Suprapubic skin (tissue), 4 donors: Measurements from ENCODE around the gene FUBP1. TPM values are rescaled to one million over a fixed set of nuclear protein-coding genes. Genes with fewer than 3 reads are reported as not detected.

Source experiments
- DNase-seq, 2 donors: peaks; one replicate each; pipeline ENCODE4 v3.0.0-alpha.2; 2019; ENCODE audit warnings: low spot score in 2 of 2
- H3K27ac ChIP-seq: fragments of 200-600 bp; sonication (generic); one replicate; pipeline ENCODE4 v1.5.1; 2019
- H3K27me3 ChIP-seq: fragments of 200-600 bp; sonication (generic); one replicate; pipeline ENCODE4 v1.5.1; 2019
- H3K36me3 ChIP-seq: fragments of 200-600 bp; sonication (generic); one replicate; pipeline ENCODE4 v1.5.1; 2019
- H3K4me1 ChIP-seq: fragments of 200-600 bp; sonication (generic); one replicate; pipeline ENCODE4 v1.5.1; 2019
- H3K4me3 ChIP-seq: fragments of 200-600 bp; sonication (generic); one replicate; pipeline ENCODE4 v1.5.1; 2019; ENCODE audit warnings: mild to moderate bottlenecking
- H3K9me3 ChIP-seq: fragments of 200-600 bp; sonication (generic); one replicate; pipeline ENCODE4 v1.5.1; 2019
- EP300 ChIP-seq: sonication (generic); formaldehyde crosslinking; IDR thresholded peaks from one replicate; pipeline ENCODE4 v1.6.1; 2017; ENCODE audit warnings: antibody characterized with exemption
- POLR2A ChIP-seq, 2 donors: fragments of 450-650 bp; IDR thresholded peaks; one replicate each; pipeline ENCODE4 v1.6.1; 2017; ENCODE audit warnings: antibody characterized with exemption in 2 of 2, mild to moderate bottlenecking in 2 of 2, moderate library complexity in 2 of 2
- POLR2AphosphoS5 ChIP-seq, 3 donors: sonication (generic); formaldehyde crosslinking; IDR thresholded peaks; one replicate each; pipeline ENCODE4 v1.6.1; 2017; ENCODE audit warnings: antibody characterized with exemption in 3 of 3
- WGBS: methylation state at CpG from one replicate; pipeline ENCODE4 v1.1.5; 2018; 5-methylcytosine and 5-hydroxymethylcytosine counted together
- total RNA-seq, 4 donors: library from RNA; depleted of rRNA; stranded (reverse); fragments of >200 nt; gene quantifications; one replicate each; pipeline ENCODE4 v1.1.0, GENCODE V29; 2016
- TF ChIP-seq, protein P1 (sequence below), 2 donors: fragments of 200-600 bp in 1 of 2; fragments of 450-650 bp in 1 of 2; sonication (generic) in 1 of 2; IDR thresholded peaks; one replicate each; pipeline ENCODE4 v1.5.1; 2016 to 2019; ENCODE audit warnings: antibody characterized with exemption in 2 of 2, mild to moderate bottlenecking in 1 of 2, moderate library complexity in 1 of 2

Gene FUBP1
- total RNA-seq, 4 donors from 2014 or later = 57.9 to 178 (median 68.5) TPM

DNA sequence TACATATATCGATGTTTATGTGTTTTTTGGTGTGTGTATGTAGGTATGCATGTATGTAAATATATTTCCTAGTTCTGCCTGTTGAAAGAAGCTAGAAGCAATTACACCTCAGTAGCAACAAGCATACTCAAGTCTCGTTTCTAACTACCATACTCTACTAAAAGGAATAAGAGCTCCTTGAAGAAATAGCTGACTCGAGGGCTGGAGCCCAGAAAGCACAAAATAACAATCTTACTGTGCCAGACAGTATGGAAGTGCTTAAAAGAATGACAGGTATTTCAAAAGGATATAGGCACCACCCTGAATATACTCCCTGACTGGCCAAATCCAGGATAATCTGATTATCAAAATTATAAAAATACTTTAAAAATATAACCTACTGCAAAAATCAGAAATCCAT lies 23.2 kb downstream of the FUBP1 start:
- Histone ChIP-seq H3K36me3 (peaks cover 98% of the 10 kb centered on the region), H3K27ac (no peak overlapping the region), H3K27me3 (no peaks in the 10 kb centered on the region), H3K4me3 (no peak overlapping the region), H3K4me1 (peaks cover 6% of the 10 kb centered on the region), H3K9me3 (no peaks in the 10 kb centered on the region)
- DNase-seq = no peak
- TF ChIP-seq POLR2A (IDR thresholded peaks at IDR 0.05) (no peak), POLR2AphosphoS5 (IDR thresholded peaks at IDR 0.05) (no peak), EP300 (no peak)
- TF ChIP-seq, protein P1, sequence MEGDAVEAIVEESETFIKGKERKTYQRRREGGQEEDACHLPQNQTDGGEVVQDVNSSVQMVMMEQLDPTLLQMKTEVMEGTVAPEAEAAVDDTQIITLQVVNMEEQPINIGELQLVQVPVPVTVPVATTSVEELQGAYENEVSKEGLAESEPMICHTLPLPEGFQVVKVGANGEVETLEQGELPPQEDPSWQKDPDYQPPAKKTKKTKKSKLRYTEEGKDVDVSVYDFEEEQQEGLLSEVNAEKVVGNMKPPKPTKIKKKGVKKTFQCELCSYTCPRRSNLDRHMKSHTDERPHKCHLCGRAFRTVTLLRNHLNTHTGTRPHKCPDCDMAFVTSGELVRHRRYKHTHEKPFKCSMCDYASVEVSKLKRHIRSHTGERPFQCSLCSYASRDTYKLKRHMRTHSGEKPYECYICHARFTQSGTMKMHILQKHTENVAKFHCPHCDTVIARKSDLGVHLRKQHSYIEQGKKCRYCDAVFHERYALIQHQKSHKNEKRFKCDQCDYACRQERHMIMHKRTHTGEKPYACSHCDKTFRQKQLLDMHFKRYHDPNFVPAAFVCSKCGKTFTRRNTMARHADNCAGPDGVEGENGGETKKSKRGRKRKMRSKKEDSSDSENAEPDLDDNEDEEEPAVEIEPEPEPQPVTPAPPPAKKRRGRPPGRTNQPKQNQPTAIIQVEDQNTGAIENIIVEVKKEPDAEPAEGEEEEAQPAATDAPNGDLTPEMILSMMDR (IDR thresholded peaks at IDR 0.05) = no peak
- WGBS = 91% methylated on average over 3 of the region's 3 CpGs

DNA sequence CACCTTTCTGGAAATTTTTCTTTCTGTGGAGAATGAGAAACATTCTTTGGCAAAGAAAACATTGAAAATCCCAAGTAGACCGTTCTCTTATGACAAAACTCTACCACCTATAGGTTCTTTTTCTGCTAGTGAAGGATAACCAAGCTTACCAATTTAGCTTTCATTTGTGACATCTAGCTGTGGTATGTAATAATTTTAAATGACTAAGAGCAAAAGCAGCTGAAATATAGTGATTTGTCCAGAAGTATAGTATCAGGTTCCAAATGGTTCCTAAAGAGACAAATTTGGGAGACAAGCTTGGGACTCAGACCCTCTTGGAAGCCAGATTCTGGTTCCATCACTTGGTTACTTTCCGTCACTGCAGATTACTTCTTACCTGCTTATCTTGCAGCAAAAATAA lies 24.4 kb downstream of the FUBP1 start:
- Histone ChIP-seq H3K27ac (no peak overlapping the region), H3K4me3 (no peak overlapping the region), H3K4me1 (peaks cover 6% of the 10 kb centered on the region), H3K9me3 (no peaks in the 10 kb centered on the region), H3K27me3 (no peaks in the 10 kb centered on the region), H3K36me3 (peaks cover 95% of the 10 kb centered on the region)
- 95% methylated on average over 2 of the region's 2 CpGs for WGBS
- TF ChIP-seq POLR2AphosphoS5 (IDR thresholded peaks at IDR 0.05) = no peak
- TF ChIP-seq, protein P1 (IDR thresholded peaks at IDR 0.05) = no peak
- no peak for TF ChIP-seq POLR2A (IDR thresholded peaks at IDR 0.05)
- TF ChIP-seq EP300 = no peak
- DNase-seq = no peak

DNA sequence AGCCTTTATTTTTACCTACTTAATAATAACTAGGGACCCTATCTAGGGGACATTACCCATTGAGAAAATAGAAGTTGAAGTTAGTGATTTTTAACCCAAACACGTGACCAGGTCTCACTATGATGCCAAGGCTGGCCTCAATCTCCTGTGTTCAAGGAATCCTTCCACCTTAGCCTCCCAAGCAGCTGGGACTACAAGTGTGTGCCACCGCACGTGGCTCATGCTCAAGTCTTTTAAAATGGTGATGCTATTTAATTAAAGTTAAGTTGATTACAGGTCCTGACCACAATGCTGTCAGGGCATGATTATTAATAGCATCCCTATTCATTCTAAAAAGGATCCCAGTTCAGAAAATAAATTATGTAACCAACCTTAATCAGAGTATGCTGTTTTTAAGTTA lies 25.0 kb downstream of the FUBP1 start:
- no peak for TF ChIP-seq EP300
- DNase-seq = no peak
- Histone ChIP-seq H3K4me1 (peaks cover 9% of the 10 kb centered on the region), H3K4me3 (no peak overlapping the region), H3K36me3 (peaks cover 89% of the 10 kb centered on the region), H3K9me3 (no peaks in the 10 kb centered on the region), H3K27ac (no peak overlapping the region), H3K27me3 (no peaks in the 10 kb centered on the region)
- 96% methylated on average over 3 of the region's 3 CpGs for WGBS

DNA sequence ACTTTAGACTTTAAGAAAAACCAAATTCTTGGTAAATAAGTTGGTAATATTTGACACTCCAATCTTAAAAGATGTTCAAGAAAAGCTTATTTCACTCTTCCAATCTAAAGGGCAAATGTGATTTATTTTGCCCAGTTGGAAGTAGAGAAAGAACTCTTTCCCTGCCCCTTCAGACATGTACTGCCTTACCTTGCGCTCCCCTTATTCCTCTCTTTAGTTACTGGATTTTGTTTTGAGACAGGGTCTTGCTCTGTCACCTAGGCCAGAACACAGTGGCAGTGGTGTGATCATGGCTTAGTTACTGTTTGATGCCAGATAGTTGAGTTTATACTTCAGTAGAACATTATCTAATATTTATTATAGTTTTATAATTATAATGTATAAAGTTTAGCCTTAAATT lies 27.5 kb downstream of the FUBP1 start:
- no peak overlapping the region for H3K27ac ChIP-seq
- WGBS = 97% methylated on average over 1 of the region's 1 CpG
- H3K36me3 ChIP-seq = peaks cover 87% of the 10 kb centered on the region
- no peaks in the 10 kb centered on the region for H3K27me3 ChIP-seq
- no peak overlapping the region for H3K4me3 ChIP-seq
- H3K4me1 ChIP-seq = peaks cover 10% of the 10 kb centered on the region
- no peak for TF ChIP-seq EP300
- TF ChIP-seq, protein P1 (IDR thresholded peaks at IDR 0.05) = no peak
- no peak for TF ChIP-seq POLR2AphosphoS5 (IDR thresholded peaks at IDR 0.05)
- no peak for TF ChIP-seq POLR2A (IDR thresholded peaks at IDR 0.05)
- H3K9me3 ChIP-seq = no peaks in the 10 kb centered on the region
- DNase-seq = no peak

DNA sequence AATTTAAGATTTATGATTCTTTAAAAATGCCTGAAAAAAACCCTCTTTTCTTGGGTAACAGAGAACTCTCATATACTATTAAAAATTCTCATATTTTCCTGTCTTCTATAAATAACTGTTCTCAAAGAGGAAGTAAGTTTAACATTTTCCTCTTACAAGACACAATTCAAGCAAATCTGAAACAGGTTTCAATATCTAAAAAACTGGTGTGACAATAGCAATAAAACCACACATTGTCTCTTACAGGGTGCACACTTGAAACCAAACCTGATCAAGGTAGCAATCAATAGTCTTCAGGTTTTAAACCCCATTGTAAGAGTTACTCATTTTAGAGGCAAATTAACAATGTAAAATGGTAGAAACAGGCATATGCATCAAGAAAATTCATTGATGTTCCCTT lies 28.0 kb downstream of the FUBP1 start:
- no peaks in the 10 kb centered on the region for H3K9me3 ChIP-seq
- no peaks in the 10 kb centered on the region for H3K27me3 ChIP-seq
- H3K36me3 ChIP-seq = peaks cover 87% of the 10 kb centered on the region
- no peak overlapping the region for H3K4me3 ChIP-seq
- H3K4me1 ChIP-seq = peaks cover 10% of the 10 kb centered on the region
- H3K27ac ChIP-seq = no peak overlapping the region
- DNase-seq = no peak
- TF ChIP-seq POLR2A (IDR thresholded peaks at IDR 0.05) = no peak
- TF ChIP-seq, protein P1 (IDR thresholded peaks at IDR 0.05) = no peak
- no peak for TF ChIP-seq POLR2AphosphoS5 (IDR thresholded peaks at IDR 0.05)
- no peak for TF ChIP-seq EP300

DNA sequence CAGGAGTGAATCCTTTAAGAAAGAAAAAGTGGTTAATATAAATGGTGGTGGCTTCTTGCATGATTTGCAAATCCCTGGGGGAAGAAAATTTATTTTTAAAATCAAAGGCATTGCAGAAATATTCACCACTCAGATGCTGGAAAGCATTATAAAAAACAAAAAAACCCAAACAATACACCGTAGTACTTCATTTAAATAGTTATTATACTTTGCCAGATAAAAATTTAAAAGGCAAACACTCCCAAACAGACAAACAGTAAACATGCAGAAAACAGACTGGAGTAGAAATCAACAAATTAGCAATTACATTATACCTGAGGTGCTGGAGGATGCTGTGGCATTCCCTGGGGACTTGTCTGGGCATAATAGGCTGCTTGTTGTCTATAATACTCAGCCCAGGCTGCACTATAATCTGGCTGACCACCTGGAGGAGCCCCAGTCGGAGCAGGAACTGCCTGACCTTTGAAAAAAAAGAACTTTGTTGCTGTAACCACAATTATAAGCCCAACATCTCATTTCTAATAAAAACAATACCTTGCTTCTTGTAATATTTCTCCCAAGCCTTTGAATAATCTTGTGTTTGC lies 29.9 kb downstream of the FUBP1 start:
- peaks cover 10% of the 10 kb centered on the region for H3K4me1 ChIP-seq
- WGBS = 28% methylated on average over 2 of the region's 2 CpGs
- no peak overlapping the region for H3K27ac ChIP-seq
- H3K4me3 ChIP-seq = no peak overlapping the region
- no peaks in the 10 kb centered on the region for H3K27me3 ChIP-seq
- DNase-seq = no peak
- H3K9me3 ChIP-seq = no peaks in the 10 kb centered on the region
- peaks cover 83% of the 10 kb centered on the region for H3K36me3 ChIP-seq
- TF ChIP-seq POLR2A (IDR thresholded peaks at IDR 0.05) (no peak), EP300 (no peak), POLR2AphosphoS5 (IDR thresholded peaks at IDR 0.05) (no peak)
- TF ChIP-seq, protein P1 (IDR thresholded peaks at IDR 0.05) = no peak
